Head of caudate nucleus (tissue), 42 donors: ENCODE measurements around the gene VCL.
"Not testable (repeated sequence)": the region's sequence is repeated elsewhere in the genome, so short reads cannot be mapped to it uniquely, and the experiment has no call there.

Experiments
- DNase-seq, 42 donors: peaks; one replicate each; pipeline versions ENCODE4 v3.0.0 to v3.0.0-alpha.2; 2020 to 2021; ENCODE audit warnings: mixed read lengths in 7 of 42
- intact Hi-C: fragments of 100-400 bp; cut with DNase I; formaldehyde crosslinking; loops from one replicate; pipeline ENCODE4 v1.15.0; 2022

Gene VCL

GRCh38 chr10:74029943-74030342 lies 32.0 kb downstream of the VCL start:
- no peak for DNase-seq
- intact Hi-C loops: no loop called here

GRCh38 chr10:74032208-74032607 lies 34.3 kb downstream of the VCL start:
- intact Hi-C loops, DNase-seq: not testable (repeated sequence)

GRCh38 chr10:74032900-74033655 lies 35.2 kb downstream of the VCL start:
- no peak for DNase-seq
- intact Hi-C loops: no loop called here

GRCh38 chr10:74033702-74034101 lies 35.8 kb downstream of the VCL start:
- DNase-seq: no peak
- intact Hi-C loops: no loop called here

- DNase-seq: no peak
Measured at GRCh38 chr10:74034301-74034700, 36.4 kb downstream of the VCL start.

GRCh38 chr10:74035303-74035702 lies 37.4 kb downstream of the VCL start:
- intact Hi-C loops: no loop called here
- no peak for DNase-seq

More at GRCh38 chr10:74034301-74034700, 36.4 kb downstream of the VCL start:
- intact Hi-C loops: no loop called here

- intact Hi-C loops: no loop called here
- DNase-seq: no peak
Measured at GRCh38 chr10:74036474-74036873, 38.6 kb downstream of the VCL start.

- peak in 3 of 42 donors; percentile 9 to 31 (median 12) for DNase-seq
- intact Hi-C loops: no loop called here
Measured at GRCh38 chr10:74039561-74040145, 41.7 kb downstream of the VCL start.

GRCh38 chr10:74040200-74041126 lies 42.5 kb downstream of the VCL start:
- intact Hi-C loops: no loop called here
- no peak for DNase-seq

GRCh38 chr10:74044419-74044818 lies 46.5 kb downstream of the VCL start:
- intact Hi-C loops: no loop called here
- no peak for DNase-seq

GRCh38 chr10:74047304-74047703 lies 49.4 kb downstream of the VCL start:
- no peak for DNase-seq
- intact Hi-C loops: no loop called here

- no peak for DNase-seq
- intact Hi-C loops: no loop called here
Measured at GRCh38 chr10:74047871-74048270, 50.0 kb downstream of the VCL start.

- intact Hi-C loops: no loop called here
- no peak for DNase-seq
Measured at GRCh38 chr10:74048433-74048832, 50.5 kb downstream of the VCL start.

- intact Hi-C loops: no loop called here
- DNase-seq: no peak
Measured at GRCh38 chr10:74049955-74050354, 52.0 kb downstream of the VCL start.

GRCh38 chr10:74050653-74051052 lies 52.7 kb downstream of the VCL start:
- no peak for DNase-seq
- intact Hi-C loops: no loop called here

- no peak for DNase-seq
- intact Hi-C loops: no loop called here
Measured at GRCh38 chr10:74051736-74052342, 53.9 kb downstream of the VCL start.

- DNase-seq: no peak
- intact Hi-C loops: no loop called here
Measured at GRCh38 chr10:74052994-74053393, 55.1 kb downstream of the VCL start.

- intact Hi-C loops: no loop called here
- DNase-seq: no peak
Measured at GRCh38 chr10:74055383-74056049, 57.6 kb downstream of the VCL start.
